ENCODE results near the gene MRPL20.
A peak's percentile ranks its signal among the peaks of the same experiment; 100 is the strongest.
"Not testable (repeated sequence)": the region's sequence is repeated elsewhere in the genome, so short reads cannot be mapped to it uniquely, and the experiment has no call there.

The MRPL20 gene

GRCh38 chr1:1425753-1426495, 18.8 kb upstream of the MRPL20 start:
- no peak for DNase-seq

- no peak for DNase-seq
Measured at GRCh38 chr1:1425426-1425752, 18.3 kb upstream of the MRPL20 start.

- no peak for DNase-seq
Measured at GRCh38 chr1:1424707-1425106, 17.6 kb upstream of the MRPL20 start.

- no peak for DNase-seq
Measured at GRCh38 chr1:1423245-1423597, 16.1 kb upstream of the MRPL20 start.

GRCh38 chr1:1422465-1423244, 15.6 kb upstream of the MRPL20 start:
- no peak for DNase-seq

- no peak for DNase-seq
Measured at GRCh38 chr1:1421907-1422464, 14.9 kb upstream of the MRPL20 start.

GRCh38 chr1:1421147-1421906, 14.2 kb upstream of the MRPL20 start, which contains the start of gene ANKRD65:
Gene ANKRD65, minus strand, starts transcription at chr1:1421276. Its CDS starts 271 bp downstream, at chr1:1421005.
- DNase-seq: no peak

- DNase-seq: no peak
Measured at GRCh38 chr1:1420654-1421141, 13.6 kb upstream of the MRPL20 start.

GRCh38 chr1:1419813-1420653, 12.9 kb upstream of the MRPL20 start:
- no peak for DNase-seq

GRCh38 chr1:1419363-1419812, 12.3 kb upstream of the MRPL20 start:
- no peak for DNase-seq

- no peak for DNase-seq
Measured at GRCh38 chr1:1418464-1419362, 11.6 kb upstream of the MRPL20 start.

- DNase-seq: not testable (repeated sequence)
Measured at GRCh38 chr1:1417825-1418463, 10.9 kb upstream of the MRPL20 start.

- not testable (repeated sequence) for DNase-seq
Measured at GRCh38 chr1:1417396-1417795, 10.3 kb upstream of the MRPL20 start.

- no peak for DNase-seq
Measured at GRCh38 chr1:1415751-1416150, 8.7 kb upstream of the MRPL20 start.

- DNase-seq: not testable (repeated sequence)
Measured at GRCh38 chr1:1412311-1412902, 5.3 kb upstream of the MRPL20 start.

GRCh38 chr1:1411626-1412025, 4.5 kb upstream of the MRPL20 start:
- no peak for DNase-seq

GRCh38 chr1:1410238-1410637, 3.1 kb upstream of the MRPL20 start:
- DNase-seq: not testable (repeated sequence)

GRCh38 chr1:1407636-1408318, 684 bp upstream of the MRPL20 start:
- peak; percentile 25 for DNase-seq

GRCh38 chr1:1406101-1406820, 832 bp downstream of the MRPL20 start:
- no peak for DNase-seq

Data from CD4-positive, alpha-beta T cell treated with Interleukin-1 beta for 1 hour (primary cell).